HG03103 (cell line): Measurements from ENCODE around the gene AVPR2.

Source experiments
- ATAC-seq: cut with Tn5 transposase; IDR thresholded peaks from one replicate; pipeline ENCODE4 v1.9.1; 2021; ENCODE audit warnings: low read depth; ENCODE audit not compliant: unreplicated experiment

The AVPR2 gene

DNA sequence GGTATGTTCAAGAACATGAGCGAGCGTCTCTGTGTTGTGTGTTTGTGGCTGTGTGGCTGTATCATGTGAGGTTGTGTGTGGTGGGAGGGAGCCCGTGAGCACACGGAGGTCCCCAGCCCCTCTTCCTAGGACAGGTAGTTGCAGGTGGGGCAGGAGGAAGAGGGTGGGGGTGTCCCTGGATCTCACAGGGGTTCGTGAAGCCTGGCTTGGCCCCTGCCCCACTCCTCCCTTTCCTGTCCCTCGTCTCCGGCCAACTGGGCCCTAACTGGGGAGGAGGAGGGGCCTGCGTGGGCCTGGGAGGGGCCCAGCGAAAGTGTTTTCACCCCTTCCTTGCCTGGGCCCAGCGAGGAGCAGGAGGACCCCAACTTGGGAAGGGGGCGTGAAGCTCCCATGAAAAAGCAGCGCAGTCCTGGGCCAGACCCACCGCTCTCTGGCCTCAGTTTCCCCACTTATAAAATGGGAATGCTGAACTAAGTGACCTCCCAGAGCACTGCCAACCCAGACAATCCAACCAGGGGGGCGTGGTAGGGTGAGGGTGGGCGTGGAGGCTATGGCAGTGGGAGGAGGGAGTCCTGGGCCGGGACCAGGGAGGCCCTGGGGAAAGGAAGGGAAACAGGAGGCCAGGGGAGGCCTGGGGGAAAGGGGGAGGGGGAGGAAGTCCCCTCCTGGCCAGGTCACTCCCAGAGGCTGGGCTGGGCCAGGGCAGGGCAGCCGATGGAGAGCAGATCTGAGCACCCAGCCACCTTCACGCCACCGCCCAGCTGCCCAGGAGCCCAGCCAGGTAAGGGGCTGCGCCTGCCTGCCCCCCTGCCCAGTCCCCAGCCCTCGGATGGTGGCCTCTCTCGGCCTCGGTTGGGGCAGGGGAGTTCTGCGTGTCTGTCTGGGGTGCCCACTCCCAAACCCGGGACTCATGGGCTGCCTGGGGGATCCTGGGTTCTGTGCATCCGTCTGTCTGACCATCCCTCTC lies at the start of gene AVPR2:
AVPR2 (plus strand) TSS at position 683 of the 967 bp plus-strand sequence. CDS start 473 bp downstream, outside the sequence.
- no peak for ATAC-seq

DNA sequence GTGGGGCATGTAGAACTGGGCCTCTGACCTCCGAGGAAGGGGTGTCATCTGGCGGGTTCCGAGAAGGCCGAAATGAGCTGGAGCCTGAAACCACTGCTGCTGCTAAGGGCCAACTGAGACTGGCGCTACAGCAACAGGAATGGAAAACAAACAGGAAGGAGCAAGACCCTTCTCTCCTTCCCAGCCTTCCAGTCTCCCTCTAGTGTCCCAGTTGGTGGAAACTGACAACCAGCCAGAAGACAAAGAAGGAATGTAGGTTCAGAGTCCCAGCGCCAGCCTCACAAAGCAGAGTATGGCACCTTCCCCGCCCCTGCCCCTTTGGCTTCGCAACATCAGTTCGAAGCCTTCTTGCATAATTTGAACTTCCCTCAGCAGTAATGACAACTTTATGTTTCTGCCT lies 49.8 kb upstream of the AVPR2 start:
- no peak for ATAC-seq

DNA sequence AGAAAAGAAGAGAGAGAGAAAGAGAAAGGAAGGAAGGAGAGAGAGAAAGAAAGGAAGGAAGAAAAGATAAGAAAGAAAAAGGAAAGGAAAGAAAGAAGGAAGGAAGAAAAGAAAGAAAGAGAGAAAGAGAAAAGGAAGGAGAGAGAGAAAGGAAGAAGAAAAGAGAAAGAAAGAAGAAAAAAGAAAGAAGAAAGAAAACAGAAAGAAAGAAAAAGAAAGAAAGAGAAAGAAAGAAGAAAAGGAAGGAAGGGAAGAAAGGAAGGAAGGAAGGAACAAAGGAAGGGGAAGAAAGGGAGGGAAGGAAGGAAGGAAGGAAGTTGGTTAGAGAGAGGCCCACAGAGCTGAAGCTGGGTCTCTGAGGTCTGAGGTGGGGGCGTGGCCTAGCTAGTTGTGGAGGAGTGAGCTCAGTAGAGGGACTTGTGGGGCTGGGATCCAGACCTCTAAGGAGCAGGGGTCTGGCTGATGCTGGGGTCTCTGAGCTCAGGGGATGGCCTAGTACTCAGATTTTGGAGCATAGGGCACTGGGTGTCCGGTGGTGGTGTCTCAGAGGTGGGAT lies 47.0 kb upstream of the AVPR2 start:
- ATAC-seq = no peak

DNA sequence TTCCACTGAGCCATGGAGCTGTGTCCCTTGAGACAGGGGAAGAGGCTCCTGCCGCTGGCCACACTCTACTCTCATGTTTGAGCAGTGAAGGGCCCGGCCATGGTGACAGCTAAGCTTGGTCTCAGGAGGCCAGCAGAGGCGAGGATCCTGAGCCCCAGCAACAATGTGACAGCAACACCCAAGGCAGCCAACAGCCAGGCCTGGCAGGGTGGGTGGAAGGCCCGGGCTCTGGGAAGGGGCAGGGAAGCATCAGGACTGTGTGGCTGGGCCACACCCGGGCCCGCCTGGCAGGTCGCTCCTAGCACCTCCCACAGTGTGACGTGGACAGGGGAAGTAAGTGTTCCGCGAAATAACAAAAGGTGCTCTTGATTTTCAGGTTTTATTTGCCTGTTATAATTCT lies 43.3 kb upstream of the AVPR2 start:
- ATAC-seq = no peak

DNA sequence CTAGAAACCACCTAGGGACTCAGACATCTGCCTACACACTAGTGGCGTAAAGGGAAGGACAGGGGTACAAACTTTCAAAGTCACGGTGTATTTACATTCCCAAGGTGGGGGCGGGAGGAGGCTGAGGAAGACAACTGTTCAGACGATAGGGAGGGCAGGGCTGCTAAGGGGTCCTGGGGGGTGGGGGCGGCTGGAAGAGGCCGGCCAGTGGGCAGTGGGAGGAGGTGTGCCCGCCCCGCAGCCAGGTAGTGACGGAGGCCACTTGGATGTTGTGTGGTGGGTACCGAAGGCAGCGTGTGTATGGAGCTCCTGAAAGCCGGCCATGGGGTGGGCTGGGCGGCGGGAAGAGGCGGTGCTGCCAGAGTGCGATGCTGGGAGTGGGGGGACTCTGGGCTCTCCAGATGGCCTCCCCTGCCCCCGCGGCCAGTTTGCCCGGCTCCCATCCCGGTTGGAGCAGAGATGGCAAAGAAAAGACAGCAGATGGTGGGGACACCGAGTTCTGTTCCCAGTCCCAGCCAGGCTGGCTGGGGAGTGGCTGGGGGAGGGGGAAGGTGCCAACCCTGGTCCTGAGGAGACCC lies 42.7 kb upstream of the AVPR2 start:
- ATAC-seq = no peak

DNA sequence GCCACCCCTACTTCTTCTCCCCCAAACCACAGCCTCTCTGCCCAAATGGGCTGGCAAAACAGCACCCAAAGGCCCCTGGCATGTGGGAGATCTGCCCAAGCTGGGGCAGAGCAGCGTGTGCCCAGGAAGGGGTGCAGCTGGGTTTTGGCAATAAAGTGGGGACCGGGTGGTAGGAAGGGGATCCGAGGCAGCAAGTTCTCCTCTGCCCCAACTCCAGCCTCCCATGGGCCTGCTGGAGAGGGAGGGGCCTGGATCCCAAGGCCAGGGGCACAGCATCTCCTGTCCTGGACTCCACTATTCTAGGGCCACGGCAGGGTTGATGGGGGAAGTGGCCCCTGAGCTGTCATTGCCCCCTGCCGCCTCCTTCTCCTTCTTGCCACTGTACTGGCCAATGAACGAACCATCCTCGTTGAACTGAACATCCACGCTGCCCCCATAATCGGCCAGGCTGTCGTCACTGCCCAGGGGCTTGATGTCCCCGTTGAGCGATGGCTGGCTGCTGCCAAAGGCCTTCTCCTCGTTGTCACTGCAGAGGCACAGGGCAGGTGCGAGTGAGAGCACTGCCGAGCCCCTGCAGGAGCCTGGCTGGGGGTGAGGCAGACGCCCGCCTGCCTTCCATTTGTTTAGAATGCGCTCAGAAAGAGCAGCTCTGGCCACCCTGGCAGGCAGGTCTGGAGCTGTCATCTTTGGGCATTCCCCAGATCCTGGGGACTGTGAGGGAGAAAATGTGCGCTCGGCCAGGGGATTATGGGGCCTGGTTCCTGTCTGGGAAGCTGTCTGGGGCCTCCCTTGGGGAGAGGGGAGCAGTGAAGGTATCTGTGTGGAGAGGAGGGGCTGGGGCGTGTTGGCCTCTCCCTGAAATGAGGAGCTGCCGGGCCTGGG lies 41.9 kb upstream of the AVPR2 start:
- ATAC-seq = no peak

DNA sequence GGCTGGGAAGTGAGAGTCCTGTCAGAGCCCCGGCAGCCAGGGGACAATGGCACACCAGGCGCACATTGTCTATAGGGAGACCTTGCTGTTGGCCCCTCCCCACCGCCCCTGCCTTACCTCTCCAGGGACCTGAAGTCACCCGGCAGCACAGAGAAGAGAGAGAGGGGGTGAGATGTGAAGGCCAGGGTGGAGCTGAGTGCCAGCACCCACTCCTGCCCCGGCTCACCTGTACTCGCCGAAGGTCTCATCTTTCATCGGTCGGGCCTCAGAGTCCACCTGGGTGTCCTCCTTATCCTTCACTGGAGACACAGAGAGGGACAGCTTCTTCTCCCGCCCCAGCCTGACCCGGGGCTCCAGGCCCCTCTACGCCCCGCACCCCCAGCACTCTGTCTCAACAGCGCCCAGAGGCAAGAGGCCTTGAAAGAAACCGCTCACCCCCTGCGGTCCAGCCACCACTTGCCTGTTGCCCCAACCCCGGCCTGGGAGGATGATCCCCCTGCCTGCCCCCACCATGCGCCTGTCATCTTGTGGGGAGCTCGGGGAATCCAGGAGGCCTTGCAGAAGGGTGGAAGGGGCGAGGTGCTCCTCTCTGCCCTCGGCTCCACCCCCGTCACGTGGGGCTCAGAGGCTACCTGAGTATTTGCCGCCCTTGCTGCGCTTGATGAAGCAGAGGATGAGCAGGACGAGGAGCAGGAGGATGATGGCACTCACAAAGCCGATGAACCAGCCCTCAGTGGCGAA lies 41.1 kb upstream of the AVPR2 start:
- no peak for ATAC-seq

DNA sequence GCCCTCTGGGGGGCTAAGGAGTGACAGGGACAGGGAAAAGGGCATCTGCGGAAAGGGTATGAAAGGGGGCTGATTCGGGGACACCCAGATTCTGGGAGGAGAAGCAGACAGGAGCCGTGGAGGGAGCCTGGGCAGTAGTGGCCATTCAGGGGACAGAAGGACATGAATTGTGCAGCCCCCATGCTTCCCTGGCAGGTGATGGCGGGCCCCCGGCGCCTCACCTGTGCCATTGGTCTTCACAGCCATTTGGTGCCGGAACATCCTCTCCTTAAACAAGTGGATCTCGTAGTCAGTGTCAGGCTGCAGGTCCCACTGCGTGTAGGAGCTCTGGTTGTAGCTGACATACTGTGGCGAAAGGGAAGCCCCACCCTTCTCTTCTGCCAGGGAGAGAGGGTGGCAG lies 40.4 kb upstream of the AVPR2 start:
- no peak for ATAC-seq

DNA sequence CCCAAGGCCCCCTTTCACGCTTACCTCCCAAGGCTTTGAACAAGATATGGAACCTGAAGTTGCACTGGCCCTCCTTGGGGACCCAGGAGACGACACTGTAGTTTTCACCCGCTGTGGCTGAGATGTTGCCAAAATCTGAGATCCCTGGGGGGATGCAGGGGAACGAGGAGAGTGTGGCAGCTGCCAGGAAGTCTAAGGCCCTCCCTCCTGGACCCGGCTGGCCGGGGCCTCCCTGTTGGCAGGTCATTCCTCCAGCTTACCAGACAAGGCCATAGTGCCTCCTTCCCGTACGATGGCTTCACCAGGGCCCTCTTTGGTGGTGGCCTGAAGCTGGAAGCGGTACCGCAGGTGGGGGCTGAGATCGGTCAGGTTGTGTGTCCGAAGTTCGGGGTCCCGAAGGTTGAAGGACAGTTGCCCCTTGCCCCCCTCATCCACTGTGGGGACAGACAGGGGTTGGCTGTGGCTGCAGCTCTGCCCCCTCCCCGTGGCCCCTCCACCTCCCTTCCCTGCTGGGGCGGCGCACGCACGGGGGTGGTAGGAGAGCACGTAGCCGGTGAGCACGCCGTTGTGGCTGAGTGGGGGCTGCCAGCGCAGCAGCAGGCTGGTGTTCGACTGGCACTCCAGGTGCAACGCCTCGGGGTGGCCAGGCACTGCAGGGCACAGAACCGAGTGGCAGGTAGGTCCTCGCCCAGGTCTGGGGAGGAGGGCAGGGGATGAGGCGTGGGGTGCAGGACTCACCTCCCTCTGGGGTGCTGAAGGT lies 39.7 kb upstream of the AVPR2 start:
- no peak for ATAC-seq

DNA sequence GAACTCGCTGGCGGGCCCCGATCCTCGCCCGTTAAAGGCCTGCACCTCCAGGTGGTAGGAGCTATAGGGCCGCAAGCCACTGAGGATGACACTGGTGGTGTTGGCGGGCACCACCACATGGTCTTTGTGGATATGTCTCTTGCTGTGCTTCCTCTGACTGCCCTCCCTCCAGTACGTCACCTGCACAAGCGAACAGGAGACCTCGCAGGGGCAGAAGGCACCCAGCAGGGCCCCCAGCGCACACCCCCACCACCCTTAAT lies 39.2 kb upstream of the AVPR2 start:
- no peak for ATAC-seq

DNA sequence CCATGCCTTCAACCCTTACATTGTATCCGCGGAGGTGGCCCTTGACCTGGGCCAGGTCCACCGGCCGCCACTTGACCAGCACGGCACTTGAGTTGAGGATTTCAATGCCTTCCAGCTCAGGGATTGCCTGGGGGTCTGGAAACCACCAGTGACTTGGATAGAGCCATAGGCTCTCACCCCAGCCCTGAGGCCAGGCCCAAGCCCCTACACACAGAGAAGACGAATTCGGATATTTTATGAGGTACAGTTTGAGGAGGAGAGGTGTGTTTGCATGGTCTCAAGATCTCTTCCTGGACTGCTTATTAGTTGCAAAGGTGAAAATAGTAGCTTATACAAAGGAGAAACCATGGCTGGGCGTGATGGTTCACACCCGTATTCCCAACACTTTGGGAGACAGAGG lies 38.8 kb upstream of the AVPR2 start:
- no peak for ATAC-seq

DNA sequence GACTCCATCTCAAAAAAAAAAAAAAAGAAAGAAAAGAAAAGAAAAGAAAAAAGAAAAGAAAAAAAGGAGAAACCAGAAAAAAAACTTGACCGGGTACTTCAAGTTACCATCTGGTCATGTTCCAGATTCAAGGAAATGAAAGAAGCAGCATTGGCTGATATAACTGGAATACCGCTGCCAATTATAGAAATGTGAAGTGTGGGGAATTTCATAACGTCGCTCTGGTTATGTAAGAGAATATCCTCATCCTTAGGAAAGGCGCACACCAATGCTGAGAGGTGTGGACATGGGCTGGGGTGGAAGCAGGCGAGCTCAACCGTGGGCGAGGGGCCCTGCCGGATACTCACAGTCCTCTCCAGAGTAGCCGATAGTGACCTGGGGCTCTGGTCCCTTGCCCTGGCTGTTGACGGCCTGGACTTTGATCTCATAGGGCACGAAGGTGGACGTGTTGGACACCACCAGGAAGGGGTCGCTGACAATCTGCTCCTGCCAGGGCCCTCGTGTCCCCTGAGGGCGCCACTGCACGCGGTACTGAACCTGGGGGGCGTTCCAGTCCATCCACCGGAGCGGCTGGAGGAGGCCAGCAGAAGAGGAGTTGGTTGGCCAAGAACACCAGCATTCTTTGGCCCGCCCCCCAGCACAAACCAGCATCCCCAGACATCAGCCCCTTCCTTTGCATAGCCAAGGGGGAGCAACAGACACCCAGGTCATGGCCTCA lies 38.0 kb upstream of the AVPR2 start:
- ATAC-seq = no peak

DNA sequence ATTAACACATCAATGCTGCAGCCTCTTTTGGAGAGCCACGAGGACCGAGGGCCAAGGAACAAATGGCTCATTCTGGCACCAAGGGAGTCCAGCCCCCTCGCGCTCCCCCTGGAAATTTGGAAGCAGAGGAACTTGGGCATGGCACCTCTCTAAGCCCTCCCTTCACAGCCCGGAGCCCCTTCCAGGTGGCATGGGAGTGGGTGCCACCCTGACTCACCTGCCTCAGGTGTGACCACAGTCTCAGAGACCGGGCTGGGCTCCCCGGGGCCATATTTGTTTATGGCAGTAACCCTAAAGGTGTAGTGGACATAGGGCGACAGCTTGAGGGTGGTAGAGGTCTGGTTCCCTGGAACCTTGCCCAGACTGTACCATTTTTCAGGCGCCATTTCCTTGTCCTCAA lies 37.3 kb upstream of the AVPR2 start:
- ATAC-seq = no peak

DNA sequence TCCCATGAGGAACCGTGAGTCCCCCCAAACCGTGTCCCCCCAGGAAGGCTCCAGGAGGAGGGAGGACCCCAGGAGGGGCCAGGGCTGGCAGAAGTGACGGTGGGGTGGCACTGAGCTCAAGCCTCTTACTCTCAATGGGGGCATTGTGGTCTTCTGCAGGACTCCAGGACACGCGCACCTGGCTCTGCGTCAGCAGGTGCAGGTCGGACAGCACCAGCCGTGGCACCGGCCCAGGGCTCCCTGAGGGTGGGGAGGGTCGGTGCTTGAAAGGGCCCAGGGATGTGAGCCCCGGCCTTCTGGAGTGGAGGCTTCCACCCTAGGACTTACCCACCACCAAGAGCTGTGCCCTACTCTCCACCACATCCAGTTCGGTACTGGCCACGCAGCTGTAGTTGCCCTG lies 36.8 kb upstream of the AVPR2 start:
- no peak for ATAC-seq

DNA sequence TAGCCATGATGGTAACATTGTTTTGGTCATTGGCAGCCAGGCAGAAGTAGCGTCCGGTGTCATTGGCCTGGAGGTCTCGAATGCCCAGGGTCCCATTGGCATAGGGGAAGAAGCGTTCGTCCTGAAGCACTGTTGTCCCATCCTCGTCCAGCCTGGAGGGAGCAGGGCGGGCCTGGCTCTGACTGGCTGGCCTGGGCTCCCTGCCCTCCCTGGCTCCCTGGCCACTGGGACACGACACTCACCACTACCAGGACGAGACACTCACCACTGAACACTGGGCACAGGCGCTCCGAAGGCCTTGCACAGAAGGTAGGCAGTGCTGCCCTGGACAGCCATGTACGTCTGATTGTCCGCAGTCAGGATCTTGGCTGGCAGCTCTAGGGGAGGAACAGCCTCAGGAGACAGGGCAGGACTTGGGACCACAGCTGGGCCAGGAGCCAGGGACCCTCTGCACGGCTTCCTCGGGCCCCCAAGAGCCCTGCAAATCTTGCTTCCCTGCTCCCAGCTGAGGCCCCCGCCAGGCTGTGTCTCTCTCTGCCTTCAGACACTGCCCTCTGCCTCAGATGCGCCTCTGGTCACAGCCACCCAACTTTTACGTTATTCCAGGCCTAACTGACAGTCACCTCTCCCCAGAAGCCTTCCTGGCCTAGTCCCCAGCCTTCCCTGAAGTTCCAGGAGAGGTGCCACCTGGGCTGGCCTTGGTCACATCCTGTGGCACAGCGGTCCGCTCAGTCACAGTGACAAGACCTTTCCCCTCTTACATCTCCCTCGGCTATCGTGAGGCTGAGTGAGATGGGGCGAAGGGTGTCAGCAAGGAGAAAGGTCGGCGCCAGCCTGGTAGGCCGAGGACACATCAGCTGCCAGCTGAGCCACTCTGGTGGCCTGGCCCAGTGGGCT lies 35.6 kb upstream of the AVPR2 start:
- ATAC-seq = no peak

DNA sequence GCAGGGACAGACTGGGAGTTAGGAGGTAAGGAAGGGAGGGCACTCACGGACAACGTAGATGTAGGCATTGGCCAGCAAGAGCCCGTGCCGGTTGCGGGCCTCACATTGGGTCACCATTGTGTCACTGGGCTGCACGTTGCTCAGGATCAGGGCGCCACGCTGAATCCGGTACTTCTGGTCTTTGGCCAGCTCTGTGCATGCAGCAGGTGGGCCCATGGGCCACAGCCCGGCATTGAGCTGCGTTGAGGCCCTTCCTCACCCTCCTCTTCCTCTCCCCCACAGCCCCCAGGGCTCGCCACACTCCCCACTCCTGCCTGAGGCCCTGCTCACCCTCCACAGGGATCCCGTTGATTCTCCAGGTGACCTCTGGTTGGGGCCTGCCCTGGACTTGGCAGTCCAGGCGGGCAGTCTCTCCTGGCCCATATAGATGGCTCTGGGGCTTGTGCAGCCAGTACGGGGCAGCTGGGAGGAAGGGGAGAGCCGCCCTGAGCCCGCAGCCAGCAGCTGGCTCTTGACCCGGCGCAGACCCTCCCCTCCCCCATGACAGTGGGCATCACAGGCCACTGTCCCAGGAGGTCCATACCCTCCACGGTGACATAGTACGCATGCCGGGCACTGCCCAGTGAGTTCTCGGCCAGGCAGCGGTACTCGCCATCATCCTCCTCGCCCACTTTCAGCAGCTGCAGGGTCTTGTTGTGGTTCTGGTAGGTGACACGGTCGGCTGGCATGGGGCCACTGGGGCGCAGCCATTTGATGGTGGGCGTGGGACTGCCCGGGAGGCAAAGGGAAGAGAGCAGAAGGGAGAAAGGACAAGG lies 34.8 kb upstream of the AVPR2 start:
- no peak for ATAC-seq

DNA sequence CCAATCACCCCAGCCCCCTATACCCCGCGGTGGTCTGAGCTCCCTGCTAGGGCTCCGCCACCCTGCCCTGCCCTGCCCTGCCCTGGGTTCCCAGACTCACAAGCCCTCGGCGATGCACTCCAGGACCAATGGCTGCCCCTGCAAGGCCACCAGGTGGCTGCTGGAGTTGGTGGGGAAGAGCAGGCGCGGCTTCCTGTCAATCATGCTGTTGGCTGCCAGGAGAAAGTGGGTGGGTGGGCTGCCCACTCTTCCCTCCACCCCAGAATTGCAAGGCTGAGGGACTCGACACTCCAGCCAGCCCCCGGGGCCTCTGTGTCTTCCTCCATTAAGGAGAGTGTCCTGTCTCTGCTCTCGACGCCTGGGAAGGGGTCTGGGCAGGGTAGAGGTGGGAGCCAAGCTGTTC lies 34.2 kb upstream of the AVPR2 start:
- ATAC-seq = no peak
